ENCODE measurements around the gene PLCB4. TPM values are rescaled to one million over a fixed set of nuclear protein-coding genes. Genes with fewer than 3 reads are reported as not detected.
"Not testable (repeated sequence)": the region's sequence is repeated elsewhere in the genome, so short reads cannot be mapped to it uniquely, and the experiment has no call there.

PLCB4 gene
- total RNA-seq, 1 experiment from 2014 or later, result 14.9 TPM

- no peaks in the 10 kb centered on the region for H3K9me2 ChIP-seq (ENCODE audit: insufficient read depth)
- CTCF ChIA-PET, result no interaction called here
- intact Hi-C loops (cut with micrococcal nuclease; ENCODE audit: unreplicated experiment), result no loop called here
These were observed 27.9 kb upstream of the PLCB4 start for GRCh38 chr20:9040863-9041524.

GRCh38 chr20:9043364-9043763, 25.5 kb upstream of the PLCB4 start:
- H3K4me2 ChIP-seq, result no peak overlapping the region

More at GRCh38 chr20:9040863-9041524, 27.9 kb upstream of the PLCB4 start:
- Histone ChIP-seq H3K27ac (no peak overlapping the region), H3K4me3 (no peak overlapping the region), H3F3A (ENCODE audit: insufficient read depth, low read depth) (no peaks in the 10 kb centered on the region), H3K36me3 (ENCODE audit: low read depth) (no peaks in the 10 kb centered on the region), H3K79me2 (ENCODE audit: low read depth) (no peaks in the 10 kb centered on the region), H3K27me3 (ENCODE audit: insufficient read depth, low read depth) (no peaks in the 10 kb centered on the region), H4K20me1 (ENCODE audit: insufficient read depth) (no peaks in the 10 kb centered on the region), H3K4me1 (replicated peaks; ENCODE audit: insufficient read depth) (peaks cover 6% of the 10 kb centered on the region), H3K9me3 (ENCODE audit: insufficient read depth, low read depth) (no peaks in the 10 kb centered on the region), H2AFZ (no peak overlapping the region), H3K4me2 (no peak overlapping the region)
- BruUV-seq (replicated peaks), result no TSS peak
- DNase-seq, result no peak
- POLR2A ChIA-PET (ENCODE audit: unreplicated experiment), result no interaction called here
- TF ChIP-seq CTCF (conservative IDR thresholded peaks at IDR 0.05), result no peak
- no peak for TF ChIP-seq EZH2 (IDR thresholded peaks at IDR 0.05; ENCODE audit: low read depth)

GRCh38 chr20:9047928-9048327, 21.0 kb upstream of the PLCB4 start:
- H3K27ac ChIP-seq; intact Hi-C loops (cut with micrococcal nuclease; ENCODE audit: unreplicated experiment); H3K4me2 ChIP-seq; H3K9me2 ChIP-seq (ENCODE audit: insufficient read depth); CTCF ChIA-PET; BruUV-seq (replicated peaks); POLR2A ChIA-PET (ENCODE audit: unreplicated experiment); H3K27me3 ChIP-seq (ENCODE audit: insufficient read depth, low read depth); H2AFZ ChIP-seq; H3K9me3 ChIP-seq (ENCODE audit: insufficient read depth, low read depth); H4K20me1 ChIP-seq (ENCODE audit: insufficient read depth); H3K4me3 ChIP-seq; H3K79me2 ChIP-seq (ENCODE audit: low read depth); H3K36me3 ChIP-seq (ENCODE audit: low read depth); DNase-seq: not testable (repeated sequence)
- Histone ChIP-seq H3F3A (ENCODE audit: insufficient read depth, low read depth) (peaks cover 18% of the 10 kb centered on the region), H3K4me1 (replicated peaks; ENCODE audit: insufficient read depth) (peaks cover 35% of the 10 kb centered on the region)

More at GRCh38 chr20:9043364-9043763, 25.5 kb upstream of the PLCB4 start:
- DNase-seq, result no peak
- Histone ChIP-seq H3K36me3 (ENCODE audit: low read depth) (no peaks in the 10 kb centered on the region), H3F3A (ENCODE audit: insufficient read depth, low read depth) (no peaks in the 10 kb centered on the region), H3K79me2 (ENCODE audit: low read depth) (no peaks in the 10 kb centered on the region), H2AFZ (no peak overlapping the region), H3K27me3 (ENCODE audit: insufficient read depth, low read depth) (no peaks in the 10 kb centered on the region), H4K20me1 (ENCODE audit: insufficient read depth) (no peaks in the 10 kb centered on the region), H3K9me3 (ENCODE audit: insufficient read depth, low read depth) (no peaks in the 10 kb centered on the region), H3K4me1 (replicated peaks; ENCODE audit: insufficient read depth) (peaks cover 6% of the 10 kb centered on the region), H3K4me3 (no peak overlapping the region), H3K27ac (no peak overlapping the region), H3K9me2 (ENCODE audit: insufficient read depth) (no peaks in the 10 kb centered on the region)
- no TSS peak for BruUV-seq (replicated peaks)
- POLR2A ChIA-PET (ENCODE audit: unreplicated experiment), result interaction anchor here (0.6 kb wide), 1 partner anchor 29 kb away, joined by 6 read pairs; no protein-coding TSS in a partner anchor
- CTCF ChIA-PET, result no interaction called here
- intact Hi-C loops (cut with micrococcal nuclease; ENCODE audit: unreplicated experiment), result no loop called here
- TF ChIP-seq CTCF (conservative IDR thresholded peaks at IDR 0.05) (no peak), EZH2 (IDR thresholded peaks at IDR 0.05; ENCODE audit: low read depth) (no peak)

All from PC-9 (cell line).